ENCODE results near the gene ARMC9.

Gene ARMC9

DNA sequence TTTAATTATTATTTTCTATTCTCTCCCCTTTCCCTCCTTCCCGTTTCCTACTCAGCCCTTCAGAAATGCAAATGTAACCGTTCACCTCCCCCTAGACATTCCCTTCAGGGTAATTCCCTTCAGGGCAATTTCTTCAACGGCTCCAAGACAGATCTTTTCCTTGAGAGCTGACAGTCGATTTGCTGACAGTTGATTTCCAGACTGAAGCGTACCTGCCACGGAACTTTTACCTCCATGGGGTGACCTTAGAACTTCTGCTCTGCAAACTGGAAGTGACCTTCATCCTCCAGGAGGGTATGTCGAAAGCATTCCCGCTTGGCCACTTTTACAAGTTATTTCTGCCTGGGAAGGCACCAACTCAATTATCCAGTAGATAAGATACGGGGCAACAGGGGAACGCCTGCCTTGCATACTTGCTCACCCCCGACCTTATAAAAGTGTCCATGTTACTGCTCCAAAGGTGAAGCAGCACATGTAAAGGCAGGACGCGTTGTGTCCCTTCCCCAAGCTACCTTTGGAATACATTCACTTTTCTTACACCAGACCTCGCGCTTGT lies 215.6 kb downstream of the ARMC9 start:
- Histone ChIP-seq H3K4me3 (ENCODE audit: low read length) (no peak overlapping the region), H3K9ac (ENCODE audit: low read length) (no peak overlapping the region), H3K4me1 (ENCODE audit: control insufficient read depth, insufficient read depth, low read length) (peaks cover 9% of the 10 kb centered on the region), H3K27me3 (ENCODE audit: control insufficient read depth, insufficient read depth, low read length) (peaks cover 2% of the 10 kb centered on the region), H3K9me3 (ENCODE audit: control insufficient read depth, low read length) (peaks cover 3% of the 10 kb centered on the region), H3K36me3 (ENCODE audit: control insufficient read depth, insufficient read depth, low read length) (no peaks in the 10 kb centered on the region)

DNA sequence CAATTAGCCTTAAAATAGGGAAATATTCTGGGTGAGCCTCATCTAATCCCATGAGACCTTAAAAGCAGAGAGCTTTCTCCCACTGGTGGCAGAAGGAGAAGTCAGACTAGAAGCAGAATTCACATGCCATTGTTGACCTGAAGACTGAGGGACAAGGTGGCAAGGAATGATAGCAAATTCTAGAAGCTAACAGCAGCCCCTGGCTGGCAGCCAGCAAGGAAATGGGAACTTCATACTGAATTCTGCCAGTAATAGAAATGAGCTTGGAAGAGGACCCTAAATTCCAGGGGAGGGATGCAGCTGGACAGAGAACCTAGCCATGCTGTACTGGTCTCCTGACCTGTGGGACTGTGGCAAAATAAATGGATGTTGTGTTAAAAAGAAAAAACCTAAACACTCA lies 216.6 kb downstream of the ARMC9 start:
- no peaks in the 10 kb centered on the region for H3K36me3 ChIP-seq (ENCODE audit: control insufficient read depth, insufficient read depth, low read length)
- H3K27me3 ChIP-seq (ENCODE audit: control insufficient read depth, insufficient read depth, low read length), result peaks cover 4% of the 10 kb centered on the region
- no peak overlapping the region for H3K4me3 ChIP-seq (ENCODE audit: low read length)
- H3K9ac ChIP-seq (ENCODE audit: low read length), result no peak overlapping the region
- H3K4me1 ChIP-seq (ENCODE audit: control insufficient read depth, insufficient read depth, low read length), result peaks cover 5% of the 10 kb centered on the region
- peaks cover 3% of the 10 kb centered on the region for H3K9me3 ChIP-seq (ENCODE audit: control insufficient read depth, low read length)

DNA sequence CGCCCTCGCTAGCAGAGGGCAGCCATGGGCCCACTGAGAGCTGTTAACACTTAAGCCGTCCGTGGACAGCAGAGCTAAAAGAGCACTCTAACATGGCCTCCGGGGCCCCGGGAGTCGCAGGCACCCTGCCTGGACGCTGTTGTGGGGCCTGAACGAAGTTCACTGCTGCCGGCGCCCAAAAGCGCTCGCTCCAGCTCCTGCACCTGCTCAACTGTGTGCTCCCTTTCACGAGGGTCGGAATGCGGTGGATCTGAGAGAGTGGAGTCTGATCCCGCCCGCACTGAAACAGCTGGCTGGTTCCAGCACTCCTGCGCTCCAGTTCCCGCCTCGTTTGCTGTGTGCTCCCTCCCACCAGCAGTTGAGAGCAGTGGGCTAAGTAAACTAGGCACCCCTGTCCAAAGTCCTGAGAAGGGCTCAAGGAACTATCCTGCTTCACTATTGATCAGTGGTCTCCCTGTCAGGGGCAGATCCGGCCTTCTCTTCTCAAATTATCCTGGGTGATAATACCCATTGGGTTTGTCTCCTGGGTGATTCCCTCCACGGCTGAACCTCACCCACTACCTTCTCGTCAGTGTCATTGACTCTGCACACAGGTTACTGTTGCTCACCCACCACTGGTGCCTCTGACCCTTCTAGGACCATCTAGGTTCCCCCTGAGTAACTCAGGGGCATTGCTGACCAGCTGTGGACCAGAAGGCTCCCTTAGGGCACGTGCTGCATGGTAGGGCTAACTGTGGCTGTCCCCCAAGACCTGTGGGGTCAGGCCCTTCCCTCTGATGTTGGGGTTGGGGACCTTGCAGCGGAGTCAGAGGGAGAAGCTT lies 220.6 kb downstream of the ARMC9 start:
- Histone ChIP-seq H3K9me3 (ENCODE audit: control insufficient read depth, low read length) (no peaks in the 10 kb centered on the region), H3K4me3 (ENCODE audit: low read length) (no peak overlapping the region), H3K36me3 (ENCODE audit: control insufficient read depth, insufficient read depth, low read length) (no peaks in the 10 kb centered on the region), H3K27me3 (ENCODE audit: control insufficient read depth, insufficient read depth, low read length) (peaks cover 4% of the 10 kb centered on the region), H3K9ac (ENCODE audit: low read length) (no peak overlapping the region), H3K4me1 (ENCODE audit: control insufficient read depth, insufficient read depth, low read length) (no peaks in the 10 kb centered on the region)

DNA sequence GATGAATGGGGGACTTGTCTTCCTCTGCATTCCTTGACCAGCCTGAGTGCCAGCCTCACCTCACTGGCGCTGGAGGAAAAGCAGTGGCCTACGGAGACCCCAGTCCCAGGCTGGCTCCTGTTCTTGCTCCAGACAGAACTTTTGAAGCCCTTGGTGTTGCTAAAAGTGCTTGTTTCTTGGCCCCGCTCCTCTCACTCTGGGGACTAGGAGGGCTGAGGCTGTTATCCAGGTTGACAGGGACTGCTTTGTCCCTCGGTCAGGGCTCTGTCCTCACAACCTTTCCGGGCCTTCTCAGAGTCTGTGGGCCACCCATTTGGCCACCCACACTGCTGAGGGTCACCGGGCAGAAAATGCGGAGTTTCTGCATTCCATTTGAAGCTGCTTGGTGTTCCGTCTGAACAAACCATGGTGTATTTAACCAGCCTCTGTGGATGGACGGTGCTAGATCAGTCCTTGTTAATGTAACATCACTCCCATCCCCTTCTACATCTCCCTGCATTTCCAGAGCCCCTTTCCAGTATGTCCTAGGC lies 222.7 kb downstream of the ARMC9 start:
- H3K4me1 ChIP-seq (ENCODE audit: control insufficient read depth, insufficient read depth, low read length), result no peaks in the 10 kb centered on the region
- no peak overlapping the region for H3K4me3 ChIP-seq (ENCODE audit: low read length)
- no peaks in the 10 kb centered on the region for H3K9me3 ChIP-seq (ENCODE audit: control insufficient read depth, low read length)
- H3K9ac ChIP-seq (ENCODE audit: low read length), result no peak overlapping the region
- no peaks in the 10 kb centered on the region for H3K36me3 ChIP-seq (ENCODE audit: control insufficient read depth, insufficient read depth, low read length)
- H3K27me3 ChIP-seq (ENCODE audit: control insufficient read depth, insufficient read depth, low read length), result peaks cover 9% of the 10 kb centered on the region

DNA sequence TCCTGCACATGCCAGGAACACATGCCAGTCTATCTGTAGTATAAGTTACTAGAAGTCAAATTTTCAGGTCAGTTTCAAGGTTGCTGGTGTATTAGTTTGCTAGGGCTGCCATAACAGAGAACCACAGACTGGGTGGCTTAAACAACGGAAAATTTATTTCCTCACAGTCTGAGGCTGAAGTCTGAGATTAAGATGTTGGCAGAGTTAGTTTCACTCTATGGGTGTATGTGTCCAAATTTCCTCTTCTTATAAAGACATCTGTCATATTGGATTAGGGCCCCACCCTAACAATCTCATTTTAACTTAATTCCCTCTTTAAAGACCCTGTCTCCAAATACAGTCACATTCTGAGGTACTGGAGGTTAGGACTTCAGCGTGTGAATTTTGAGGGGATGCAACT lies 223.6 kb downstream of the ARMC9 start:
- Histone ChIP-seq H3K9me3 (ENCODE audit: control insufficient read depth, low read length) (no peaks in the 10 kb centered on the region), H3K9ac (ENCODE audit: low read length) (no peak overlapping the region), H3K36me3 (ENCODE audit: control insufficient read depth, insufficient read depth, low read length) (no peaks in the 10 kb centered on the region), H3K27me3 (ENCODE audit: control insufficient read depth, insufficient read depth, low read length) (peaks cover 9% of the 10 kb centered on the region), H3K4me3 (ENCODE audit: low read length) (no peak overlapping the region), H3K4me1 (ENCODE audit: control insufficient read depth, insufficient read depth, low read length) (no peaks in the 10 kb centered on the region)

DNA sequence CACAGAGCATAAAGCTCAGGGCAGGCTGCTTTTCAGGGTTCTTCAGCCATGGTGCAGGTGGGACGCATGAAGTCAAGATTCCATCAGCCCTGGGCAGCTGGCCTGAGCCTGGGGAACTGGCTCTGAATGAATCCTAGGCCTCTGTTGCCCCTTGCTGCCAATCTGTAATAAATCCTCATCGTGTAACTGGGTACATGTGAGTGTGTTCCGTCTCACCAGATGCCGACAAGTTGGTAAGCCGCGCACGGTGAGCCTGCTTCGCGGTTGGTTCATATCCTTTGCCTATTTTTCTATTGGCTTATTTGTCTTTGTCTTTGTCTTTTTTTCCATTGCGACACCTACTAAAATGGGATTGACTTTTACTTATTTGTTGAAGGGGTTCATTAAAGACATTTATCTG lies 224.7 kb downstream of the ARMC9 start:
- no peaks in the 10 kb centered on the region for H3K9me3 ChIP-seq (ENCODE audit: control insufficient read depth, low read length)
- no peak overlapping the region for H3K4me3 ChIP-seq (ENCODE audit: low read length)
- H3K4me1 ChIP-seq (ENCODE audit: control insufficient read depth, insufficient read depth, low read length), result no peaks in the 10 kb centered on the region
- H3K27me3 ChIP-seq (ENCODE audit: control insufficient read depth, insufficient read depth, low read length), result peaks cover 9% of the 10 kb centered on the region
- no peaks in the 10 kb centered on the region for H3K36me3 ChIP-seq (ENCODE audit: control insufficient read depth, insufficient read depth, low read length)
- H3K9ac ChIP-seq (ENCODE audit: low read length), result no peak overlapping the region
